OCI-LY7 (cell line): ENCODE results near the gene ADD3.

Source experiments
- EZH2phosphoT487 ChIP-seq: fragments of 200-600 bp; sonication (generic); IDR thresholded peaks from 2 replicates; pipeline ENCODE4 v1.6.1; 2018; ENCODE audit warnings: low read depth, borderline replicate concordance, mild to moderate bottlenecking, mixed run types, antibody characterized with exemption, low read length, moderate library complexity, mixed read lengths
- TF ChIP-seq, protein P1 (sequence below): fragments of 200-600 bp; sonication (generic); conservative IDR thresholded peaks from 2 replicates; pipeline ENCODE4 v1.5.1; 2014; ENCODE audit warnings: mild to moderate bottlenecking, antibody characterized with exemption, low read length, moderate library complexity, mixed read lengths

DNA sequence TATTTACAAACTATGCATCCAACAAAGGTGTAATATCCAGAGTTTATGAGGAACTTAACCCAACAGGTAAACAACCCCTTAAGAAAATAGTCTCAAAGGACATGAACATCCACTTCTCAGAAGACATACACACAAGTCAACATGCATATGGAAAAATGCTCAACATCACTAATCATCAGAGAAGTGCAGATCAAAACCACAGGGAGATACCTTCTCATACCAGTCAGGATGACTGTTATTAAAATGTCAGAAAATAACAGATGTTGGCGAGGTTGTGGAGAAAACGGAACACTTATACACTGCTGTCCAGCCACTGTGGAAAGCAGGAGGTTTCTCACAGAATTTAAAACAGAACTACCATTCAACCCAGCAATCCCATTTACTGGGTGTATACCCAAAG, 84.0 kb downstream of the ADD3 start:
- TF ChIP-seq, protein P1, sequence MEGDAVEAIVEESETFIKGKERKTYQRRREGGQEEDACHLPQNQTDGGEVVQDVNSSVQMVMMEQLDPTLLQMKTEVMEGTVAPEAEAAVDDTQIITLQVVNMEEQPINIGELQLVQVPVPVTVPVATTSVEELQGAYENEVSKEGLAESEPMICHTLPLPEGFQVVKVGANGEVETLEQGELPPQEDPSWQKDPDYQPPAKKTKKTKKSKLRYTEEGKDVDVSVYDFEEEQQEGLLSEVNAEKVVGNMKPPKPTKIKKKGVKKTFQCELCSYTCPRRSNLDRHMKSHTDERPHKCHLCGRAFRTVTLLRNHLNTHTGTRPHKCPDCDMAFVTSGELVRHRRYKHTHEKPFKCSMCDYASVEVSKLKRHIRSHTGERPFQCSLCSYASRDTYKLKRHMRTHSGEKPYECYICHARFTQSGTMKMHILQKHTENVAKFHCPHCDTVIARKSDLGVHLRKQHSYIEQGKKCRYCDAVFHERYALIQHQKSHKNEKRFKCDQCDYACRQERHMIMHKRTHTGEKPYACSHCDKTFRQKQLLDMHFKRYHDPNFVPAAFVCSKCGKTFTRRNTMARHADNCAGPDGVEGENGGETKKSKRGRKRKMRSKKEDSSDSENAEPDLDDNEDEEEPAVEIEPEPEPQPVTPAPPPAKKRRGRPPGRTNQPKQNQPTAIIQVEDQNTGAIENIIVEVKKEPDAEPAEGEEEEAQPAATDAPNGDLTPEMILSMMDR: no peak
- TF ChIP-seq EZH2phosphoT487: no peak
